GM23338 (cell line): Measurements from ENCODE around the gene SLC35G2. TPM values are rescaled to one million over a fixed set of nuclear protein-coding genes. Genes with fewer than 3 reads are reported as not detected.
A peak's percentile ranks its signal among the peaks of the same experiment; 100 is the strongest.
"Not testable (repeated sequence)": the region's sequence is repeated elsewhere in the genome, so short reads cannot be mapped to it uniquely, and the experiment has no call there.

Experiments used
- ATAC-seq: fragments of 200-7000 bp; cut with Tn5 transposase; 3 replicates; pipeline ENCODE4 v1.9.1; 2020
- DNase-seq: peaks from one replicate; pipeline ENCODE4 v3.0.0-alpha.2; 2015; ENCODE audit warnings: low spot score
- H2AFZ ChIP-seq: fragments of 200-600 bp; sonication (generic); 2 replicates; pipeline ENCODE4 v1.8.0; 2016; ENCODE audit warnings: antibody characterized with exemption, mild to moderate bottlenecking, moderate library complexity
- H3F3A ChIP-seq: fragments of 200-600 bp; sonication (generic); replicated peaks from 2 replicates; pipeline ENCODE4 v1.8.0; 2017; ENCODE audit warnings: antibody characterized with exemption, mixed run types, low read depth
- H3K27ac ChIP-seq: fragments of 200-600 bp; sonication (generic); 2 replicates; pipeline ENCODE4 v1.6.1; 2016; ENCODE audit warnings: low read depth
- H3K27me3 ChIP-seq: fragments of 200-600 bp; sonication (generic); 2 replicates; pipeline ENCODE4 v1.8.0; 2016; ENCODE audit warnings: mild to moderate bottlenecking, mixed run types, moderate library complexity; ENCODE audit not compliant: insufficient read depth
- H3K36me3 ChIP-seq: fragments of 200-600 bp; sonication (generic); 2 replicates; pipeline ENCODE4 v1.8.0; 2016; ENCODE audit warnings: mild to moderate bottlenecking; ENCODE audit not compliant: insufficient read depth
- H3K4me1 ChIP-seq: fragments of 200-600 bp; sonication (generic); 2 replicates; pipeline ENCODE4 v1.8.0; 2016; ENCODE audit warnings: mild to moderate bottlenecking, moderate library complexity; ENCODE audit not compliant: insufficient read depth
- H3K4me2 ChIP-seq: fragments of 200-600 bp; sonication (generic); 2 replicates; pipeline ENCODE4 v1.7.1; 2017; ENCODE audit warnings: mixed run types
- H3K4me3 ChIP-seq: fragments of 200-600 bp; sonication (generic); 2 replicates; pipeline ENCODE4 v1.6.1; 2016; ENCODE audit warnings: mixed run types
- H3K79me2 ChIP-seq: fragments of 200-600 bp; sonication (generic); replicated peaks from 2 replicates; pipeline ENCODE4 v1.8.0; 2017; ENCODE audit warnings: mild to moderate bottlenecking; ENCODE audit not compliant: insufficient read depth
- H3K9me2 ChIP-seq: fragments of 200-600 bp; sonication (generic); 2 replicates; pipeline ENCODE4 v1.8.0; 2017; ENCODE audit not compliant: insufficient read depth
- H4K20me1 ChIP-seq: fragments of 200-600 bp; sonication (generic); replicated peaks from 2 replicates; pipeline ENCODE4 v1.8.0; 2017; ENCODE audit warnings: mild to moderate bottlenecking; ENCODE audit not compliant: insufficient read depth
- H3K27ac Mint-ChIP-seq: 2 replicates; pipeline ENCODE4 v1.8.0; 2020; ENCODE audit warnings: inconsistent platforms, mild to moderate bottlenecking, moderate library complexity, mixed read lengths
- H3K27me3 Mint-ChIP-seq: 3 replicates; pipeline ENCODE4 v1.8.0; 2022; ENCODE audit warnings: low read depth, mild to moderate bottlenecking, moderate library complexity, mixed read lengths, inconsistent platforms; ENCODE audit not compliant: insufficient read depth, poor library complexity
- H3K36me3 Mint-ChIP-seq: 3 replicates; pipeline ENCODE4 v1.8.0; 2021; ENCODE audit warnings: low read depth, mild to moderate bottlenecking, inconsistent platforms, moderate library complexity, mixed read lengths
- H3K4me1 Mint-ChIP-seq: 3 replicates; pipeline ENCODE4 v1.8.0; 2020; ENCODE audit warnings: mild to moderate bottlenecking, inconsistent platforms, mixed read lengths
- H3K4me3 Mint-ChIP-seq: 3 replicates; pipeline ENCODE4 v1.8.0; 2021; ENCODE audit warnings: moderate library complexity, mild to moderate bottlenecking, inconsistent platforms, mixed read lengths
- H3K9me3 Mint-ChIP-seq: 3 replicates; pipeline ENCODE4 v1.8.0; 2020; ENCODE audit warnings: moderate library complexity, mild to moderate bottlenecking, inconsistent platforms, mixed read lengths
- EZH2 ChIP-seq: fragments of 200-600 bp; sonication (generic); IDR thresholded peaks from one replicate; pipeline ENCODE4 v1.8.0; 2017; ENCODE audit warnings: antibody characterized with exemption, mild to moderate bottlenecking, low read depth; ENCODE audit not compliant: unreplicated experiment
- EZH2phosphoT487 ChIP-seq: fragments of 200-600 bp; sonication (generic); IDR thresholded peaks from one replicate; pipeline ENCODE4 v1.8.1; 2018; ENCODE audit warnings: antibody characterized with exemption; ENCODE audit not compliant: unreplicated experiment
- STAT1 ChIP-seq: IDR thresholded peaks from one replicate; pipeline ENCODE4 v1.6.1; 2016; ENCODE audit warnings: antibody characterized with exemption; ENCODE audit not compliant: unreplicated experiment
- ZNF462 ChIP-seq: fragments of 250-450 bp; sonication (Bioruptor Pico); IDR thresholded peaks from 2 replicates; pipeline ENCODE4 v1.5.0; 2020; ENCODE audit warnings: mild to moderate bottlenecking, moderate library complexity
- polyA plus RNA-seq: library from polyadenylated mRNA; unstranded; fragments of >200 nt; fragmentation: Nextera tagmentation; extraction: Ambion mirVana; gene quantifications from 2 replicates; pipeline ENCODE4 v1.2.1, GENCODE V29; 2016
- total RNA-seq: library from RNA; depleted of rRNA; stranded (reverse); fragments of >200 nt; shearing (Covaris generic); gene quantifications from 2 replicates; pipeline ENCODE4 v1.2.3, GENCODE V29; 2014

The SLC35G2 gene
- total and polyA plus RNA-seq, 2 experiments from 2014 or later: 6.8 to 8.8 TPM

GRCh38 chr3:136893848-136894443, 75.0 kb downstream of the SLC35G2 start (continued):
- TF ChIP-seq ZNF462 (no peak), EZH2 (no peak), EZH2phosphoT487 (no peak), STAT1 (no peak)

- H3K9me3 Mint-ChIP-seq, DNase-seq: not testable (repeated sequence)
- H3K4me1 Mint-ChIP-seq: peaks cover 60% of the 10 kb centered on the region
These were observed 78.2 kb downstream of the SLC35G2 start for GRCh38 chr3:136897171-136897570.

More at GRCh38 chr3:136897171-136897570, 78.2 kb downstream of the SLC35G2 start:
- Mint-ChIP-seq H3K36me3 (peaks cover 12% of the 10 kb centered on the region), H3K27ac (peak overlapping the region; percentile 47; the same call in 1 of the 2 replicates)
- peak overlapping the region; percentile 2; the same call in 1 of the 2 replicates for H3K4me2 ChIP-seq
- not testable (repeated sequence) for H3K27me3 ChIP-seq, H3K4me3 ChIP-seq, H3K27me3 Mint-ChIP-seq, H3K36me3 ChIP-seq, H4K20me1 ChIP-seq, H3K9me2 ChIP-seq, H2AFZ ChIP-seq, H3F3A ChIP-seq, H3K4me3 Mint-ChIP-seq
- peak; percentile 28; the same call in 1 of the 3 replicates for ATAC-seq
- peaks cover 65% of the 10 kb centered on the region for H3K4me1 ChIP-seq
- peak overlapping the region; percentile 73; the same call in 1 of the 2 replicates for H3K27ac ChIP-seq
- H3K79me2 ChIP-seq: peaks cover 100% of the 10 kb centered on the region
